Measurements from ENCODE around the gene TAS2R60.

TAS2R60 gene

GRCh38 chr7:143435266-143435665 lies 8.0 kb upstream of the TAS2R60 start:
- DNase-seq (ENCODE audit: low read depth), result no peak
- H3K4me3 ChIP-seq (ENCODE audit: low read length), result no peak overlapping the region
- no peak for TF ChIP-seq CTCF (conservative IDR thresholded peaks at IDR 0.05; ENCODE audit: low read length)

GRCh38 chr7:143436325-143436946 lies 6.8 kb upstream of the TAS2R60 start:
- no peak for DNase-seq (ENCODE audit: low read depth)
- no peak for TF ChIP-seq CTCF (conservative IDR thresholded peaks at IDR 0.05; ENCODE audit: low read length)
- no peak overlapping the region for H3K4me3 ChIP-seq (ENCODE audit: low read length)

- H3K4me3 ChIP-seq (ENCODE audit: low read length), result no peak overlapping the region
- DNase-seq (ENCODE audit: low read depth), result no peak
- TF ChIP-seq CTCF (conservative IDR thresholded peaks at IDR 0.05; ENCODE audit: low read length), result no peak
Observed at GRCh38 chr7:143437578-143437977, 5.7 kb upstream of the TAS2R60 start.

GRCh38 chr7:143439866-143440265 lies 3.4 kb upstream of the TAS2R60 start:
- TF ChIP-seq CTCF (conservative IDR thresholded peaks at IDR 0.05; ENCODE audit: low read length), result no peak
- H3K4me3 ChIP-seq (ENCODE audit: low read length), result no peak overlapping the region
- DNase-seq (ENCODE audit: low read depth), result no peak

- no peak for TF ChIP-seq CTCF (conservative IDR thresholded peaks at IDR 0.05; ENCODE audit: low read length)
- no peak for DNase-seq (ENCODE audit: low read depth)
- H3K4me3 ChIP-seq (ENCODE audit: low read length), result no peak overlapping the region
Observed at GRCh38 chr7:143444063-143444782, 970 bp downstream of the TAS2R60 start.

GRCh38 chr7:143444785-143445184 lies 1.5 kb downstream of the TAS2R60 start:
- DNase-seq (ENCODE audit: low read depth), result no peak
- no peak overlapping the region for H3K4me3 ChIP-seq (ENCODE audit: low read length)
- no peak for TF ChIP-seq CTCF (conservative IDR thresholded peaks at IDR 0.05; ENCODE audit: low read length)

GRCh38 chr7:143447466-143447865 lies 4.2 kb downstream of the TAS2R60 start:
- no peak overlapping the region for H3K4me3 ChIP-seq (ENCODE audit: low read length)
- no peak for DNase-seq (ENCODE audit: low read depth)
- no peak for TF ChIP-seq CTCF (conservative IDR thresholded peaks at IDR 0.05; ENCODE audit: low read length)

All from AG10803 (cell line).